WTC11 (cell line): ENCODE measurements around the gene PRKCQ.

Source experiments
- CREB1 ChIP-seq: sonication (generic); formaldehyde crosslinking; IDR thresholded peaks from 2 replicates; pipeline ENCODE4 v1.8.0; 2023; ENCODE audit warnings: mild to moderate bottlenecking, missing genetic modification reagents
- CTCF ChIP-seq: fragments of 200-600 bp; IDR thresholded peaks from 2 replicates; pipeline ENCODE4 v1.8.0; 2022; ENCODE audit warnings: antibody characterized with exemption
- FOXK1 ChIP-seq: sonication (generic); formaldehyde crosslinking; IDR thresholded peaks from 2 replicates; pipeline ENCODE4 v1.8.0; 2022; ENCODE audit warnings: mild to moderate bottlenecking, moderate library complexity, missing genetic modification reagents
- FOXP1 ChIP-seq: sonication (generic); formaldehyde crosslinking; IDR thresholded peaks from 2 replicates; pipeline ENCODE4 v1.8.0; 2022; ENCODE audit warnings: missing genetic modification reagents, mild to moderate bottlenecking, moderate library complexity, borderline replicate concordance
- FOXP4 ChIP-seq: sonication (generic); formaldehyde crosslinking; IDR thresholded peaks from 2 replicates; pipeline ENCODE4 v1.8.0; 2022; ENCODE audit warnings: mild to moderate bottlenecking, missing genetic modification reagents
- GABPB1 ChIP-seq: sonication (generic); formaldehyde crosslinking; IDR thresholded peaks from 2 replicates; pipeline ENCODE4 v1.8.1; 2023; ENCODE audit warnings: mild to moderate bottlenecking, missing genetic modification reagents
- HMGA2 ChIP-seq: fragments of 250-450 bp; sonication (Bioruptor Pico); IDR thresholded peaks from 2 replicates; pipeline ENCODE4 v1.4.0; 2021; ENCODE audit warnings: mild to moderate bottlenecking, moderate library complexity
- MAX ChIP-seq: sonication (generic); formaldehyde crosslinking; IDR thresholded peaks from 2 replicates; pipeline ENCODE4 v1.8.0; 2022; ENCODE audit warnings: mild to moderate bottlenecking, missing genetic modification reagents
- SP1 ChIP-seq: sonication (generic); formaldehyde crosslinking; conservative IDR thresholded peaks from 2 replicates; pipeline ENCODE4 v1.8.1; 2022; ENCODE audit warnings: missing genetic modification reagents
- TEAD4 ChIP-seq: sonication (generic); formaldehyde crosslinking; IDR thresholded peaks from 2 replicates; pipeline ENCODE4 v1.8.0; 2022; ENCODE audit warnings: mild to moderate bottlenecking, missing genetic modification reagents
- USF2 ChIP-seq: sonication (generic); formaldehyde crosslinking; IDR thresholded peaks from 2 replicates; pipeline ENCODE4 v1.8.1; 2023; ENCODE audit warnings: mild to moderate bottlenecking, missing genetic modification reagents, moderate library complexity
- ZNF138 ChIP-seq: sonication (generic); formaldehyde crosslinking; conservative IDR thresholded peaks from 2 replicates; pipeline ENCODE4 v1.8.1; 2022; ENCODE audit warnings: mild to moderate bottlenecking, moderate library complexity, missing genetic modification reagents

- TF ChIP-seq USF2 (CRISPR knock-in tag) (no peak), CTCF (no peak), SP1 (CRISPR knock-in tag) (no peak), FOXP1 (CRISPR knock-in tag) (no peak), FOXK1 (CRISPR knock-in tag) (no peak), ZNF138 (CRISPR knock-in tag) (no peak), TEAD4 (CRISPR knock-in tag) (no peak), GABPB1 (CRISPR knock-in tag) (no peak), HMGA2 (CRISPR knock-in tag) (no peak), MAX (CRISPR knock-in tag) (no peak), FOXP4 (CRISPR knock-in tag) (no peak), CREB1 (CRISPR knock-in tag) (no peak)
These were observed 12.8 kb downstream of the PRKCQ start for GRCh38 chr10:6567203-6567703.
